Mononuclear cell (primary cell): ENCODE data around the gene ARPC1A. TPM values are rescaled to one million over a fixed set of nuclear protein-coding genes. Genes with fewer than 3 reads are reported as not detected.
A peak's percentile ranks its signal among the peaks of the same experiment; 100 is the strongest.
"Not testable (repeated sequence)": the region's sequence is repeated elsewhere in the genome, so short reads cannot be mapped to it uniquely, and the experiment has no call there.

Experiments
- H3K27me3 ChIP-seq: 2 replicates; pipeline ENCODE4 v1.6.0; 2011; ENCODE audit warnings: low read length, control low read depth; ENCODE audit not compliant: insufficient read depth
- H3K4me1 ChIP-seq: 2 replicates; pipeline ENCODE4 v1.5.1; 2011; ENCODE audit warnings: mild to moderate bottlenecking, low read length, control low read depth; ENCODE audit not compliant: insufficient read depth
- H3K4me3 ChIP-seq: 2 replicates; pipeline ENCODE4 v1.5.1; 2011; ENCODE audit warnings: mild to moderate bottlenecking, low read length, moderate library complexity
- H3K9me3 ChIP-seq: 2 replicates; pipeline ENCODE4 v1.5.1; 2011; ENCODE audit warnings: low read depth, mild to moderate bottlenecking, control low read depth, low read length
- total RNA-seq: library from RNA; depleted of rRNA; stranded (reverse); fragments of >200 nt; gene quantifications from one replicate; pipeline ENCODE4 v1.2.3, GENCODE V29; 2012

ARPC1A gene
- total RNA-seq, 1 donor = 28.8 TPM

DNA sequence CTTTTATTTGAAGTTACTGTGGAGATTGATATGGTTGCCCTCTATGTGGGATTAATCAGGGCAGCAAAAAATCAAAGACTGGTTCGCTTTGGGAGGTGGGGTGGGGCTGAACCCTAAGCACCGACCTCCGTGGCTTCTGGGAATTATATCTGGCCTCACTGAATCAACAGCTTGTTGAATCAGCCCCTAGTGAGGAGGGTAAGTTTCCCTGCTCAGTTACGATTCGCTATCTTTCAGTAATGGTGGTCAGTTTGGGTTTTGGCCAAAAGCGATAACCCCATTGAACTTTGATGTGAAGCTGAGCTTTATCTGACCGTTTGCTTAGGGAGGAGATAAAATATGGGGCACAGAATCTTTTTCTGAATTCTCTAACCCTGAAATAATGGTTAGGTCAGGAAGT lies 16.6 kb upstream of the ARPC1A start:
- Histone ChIP-seq H3K4me1 (peaks cover 3% of the 10 kb centered on the region), H3K27me3 (no peaks in the 10 kb centered on the region), H3K9me3 (no peaks in the 10 kb centered on the region), H3K4me3 (no peak overlapping the region)

DNA sequence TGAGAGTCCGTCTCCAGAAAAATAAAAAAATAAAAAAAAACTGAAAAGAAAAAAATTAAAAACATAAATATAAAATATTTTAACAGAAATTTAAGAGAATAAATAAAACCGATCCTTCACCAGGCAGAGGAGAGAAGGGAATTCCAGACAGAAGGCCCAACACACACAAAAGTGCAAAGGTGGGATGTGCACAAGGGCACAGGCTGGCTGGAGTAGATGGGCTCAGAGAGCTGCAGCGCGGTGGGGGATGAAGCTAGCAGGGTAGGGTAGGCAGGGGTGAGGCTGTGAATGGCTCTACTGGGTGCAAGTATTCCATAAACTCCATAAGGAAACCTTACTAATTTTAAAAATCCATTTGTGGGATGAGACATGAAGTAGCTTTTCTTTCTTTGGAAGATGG lies 15.7 kb upstream of the ARPC1A start:
- no peak overlapping the region for H3K4me3 ChIP-seq
- H3K9me3 ChIP-seq = no peaks in the 10 kb centered on the region
- H3K4me1 ChIP-seq = peaks cover 3% of the 10 kb centered on the region
- no peaks in the 10 kb centered on the region for H3K27me3 ChIP-seq

DNA sequence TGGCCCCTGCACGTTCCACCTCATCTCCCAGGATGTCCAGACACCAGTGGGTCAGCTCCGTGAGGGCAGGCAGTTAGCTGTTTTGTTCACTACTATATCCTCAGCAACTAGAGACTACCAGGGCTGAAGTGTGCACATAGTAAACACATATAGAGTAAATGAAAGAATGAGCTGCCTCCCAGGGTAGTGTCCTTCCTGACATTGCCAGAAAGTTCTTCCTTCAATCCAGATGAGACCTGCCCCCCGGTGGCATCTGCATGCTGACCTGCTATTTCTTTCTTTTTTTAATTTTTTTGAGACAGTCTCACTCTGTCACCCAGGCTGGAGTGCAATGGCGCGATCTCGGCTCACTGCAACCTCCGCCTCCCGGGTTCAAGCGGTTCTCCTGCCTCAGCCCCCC lies 14.0 kb upstream of the ARPC1A start:
- Histone ChIP-seq H3K4me3 (no peak overlapping the region), H3K9me3 (no peaks in the 10 kb centered on the region), H3K27me3 (no peaks in the 10 kb centered on the region), H3K4me1 (peaks cover 3% of the 10 kb centered on the region)

DNA sequence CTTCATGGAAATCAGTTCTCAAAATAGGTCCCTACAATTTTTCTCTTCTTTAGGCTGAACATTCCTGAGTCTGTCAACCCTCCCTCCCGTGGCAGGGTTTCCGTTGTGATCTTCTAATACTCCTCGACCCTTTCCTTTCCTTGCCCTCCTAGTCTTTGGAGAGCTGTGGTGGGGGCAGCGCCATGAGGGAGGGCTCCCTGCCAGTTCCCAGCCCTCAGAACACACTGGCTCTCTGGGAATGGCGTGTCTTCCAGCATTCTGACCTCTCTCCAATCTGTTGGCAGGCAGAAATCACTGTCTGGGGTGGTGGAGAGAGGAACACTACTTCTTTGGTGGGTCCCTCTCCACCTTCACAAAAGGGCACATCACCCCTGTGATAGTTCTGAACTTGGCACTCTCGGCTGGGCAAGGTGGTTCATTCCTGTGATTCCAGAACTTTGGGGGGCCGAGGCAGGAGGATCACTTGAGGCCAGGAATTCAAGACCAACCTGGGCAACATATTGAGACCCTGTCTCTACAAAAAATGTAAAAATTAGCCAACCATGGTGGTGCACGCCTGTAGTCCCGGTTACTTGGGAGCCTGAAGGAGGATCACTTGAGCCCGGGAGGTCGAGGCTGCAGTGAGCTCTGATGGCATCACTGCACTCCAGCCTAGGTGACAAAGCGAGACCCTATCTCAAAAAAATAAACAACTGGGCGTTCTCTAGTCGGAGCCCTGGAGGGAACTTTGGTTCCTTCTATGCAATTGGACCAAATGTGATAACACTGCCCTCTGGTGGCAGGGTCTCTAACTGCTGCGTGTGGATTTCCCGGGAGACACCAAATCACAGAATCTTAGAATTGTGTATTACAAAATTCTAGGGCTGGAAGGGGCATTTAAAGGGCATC lies 13.1 kb upstream of the ARPC1A start:
- H3K27me3 ChIP-seq = no peaks in the 10 kb centered on the region
- no peaks in the 10 kb centered on the region for H3K9me3 ChIP-seq
- H3K4me1 ChIP-seq = peaks cover 3% of the 10 kb centered on the region
- no peak overlapping the region for H3K4me3 ChIP-seq

DNA sequence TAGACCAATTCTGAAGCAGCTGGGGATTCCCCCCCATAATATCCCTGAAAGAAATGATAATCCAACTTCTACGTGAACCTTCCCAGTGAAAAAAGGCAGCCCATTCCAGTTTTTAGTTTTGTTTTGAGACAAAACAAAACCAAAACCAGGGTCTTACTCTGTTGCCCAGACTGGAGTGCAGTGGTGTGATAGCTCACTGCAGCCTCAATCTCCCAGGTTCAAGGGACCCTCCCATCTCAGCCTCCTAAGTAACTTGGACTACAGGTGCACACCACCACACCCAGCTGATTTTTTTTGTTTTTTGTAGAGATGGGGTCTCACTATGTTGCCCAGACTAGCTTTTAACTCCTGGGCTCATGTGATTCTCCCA lies 12.5 kb upstream of the ARPC1A start:
- no peaks in the 10 kb centered on the region for H3K9me3 ChIP-seq
- no peak overlapping the region for H3K4me3 ChIP-seq
- no peaks in the 10 kb centered on the region for H3K27me3 ChIP-seq
- H3K4me1 ChIP-seq = peaks cover 3% of the 10 kb centered on the region

DNA sequence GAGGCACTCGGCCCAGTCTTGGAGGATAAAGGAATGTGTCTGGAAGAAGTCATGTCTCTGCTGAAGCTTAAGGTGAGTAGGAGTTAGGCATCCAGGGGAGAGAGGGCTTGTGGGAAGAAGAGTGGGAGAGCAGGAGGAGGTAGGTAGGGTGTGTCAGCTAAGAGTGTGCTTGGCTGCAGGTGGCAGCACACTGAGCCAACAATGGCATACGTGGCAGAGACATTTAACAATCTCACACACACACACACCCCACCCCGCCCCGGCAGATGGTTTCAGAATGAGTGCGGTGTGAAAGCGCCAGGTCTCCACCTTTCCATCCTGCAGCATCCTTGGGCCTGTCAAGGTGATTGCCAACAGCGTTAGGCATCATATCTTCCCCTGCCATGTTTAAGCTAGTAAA lies 11.2 kb upstream of the ARPC1A start:
- H3K4me1 ChIP-seq = peaks cover 3% of the 10 kb centered on the region
- H3K4me3 ChIP-seq = no peak overlapping the region
- no peaks in the 10 kb centered on the region for H3K27me3 ChIP-seq
- no peaks in the 10 kb centered on the region for H3K9me3 ChIP-seq

DNA sequence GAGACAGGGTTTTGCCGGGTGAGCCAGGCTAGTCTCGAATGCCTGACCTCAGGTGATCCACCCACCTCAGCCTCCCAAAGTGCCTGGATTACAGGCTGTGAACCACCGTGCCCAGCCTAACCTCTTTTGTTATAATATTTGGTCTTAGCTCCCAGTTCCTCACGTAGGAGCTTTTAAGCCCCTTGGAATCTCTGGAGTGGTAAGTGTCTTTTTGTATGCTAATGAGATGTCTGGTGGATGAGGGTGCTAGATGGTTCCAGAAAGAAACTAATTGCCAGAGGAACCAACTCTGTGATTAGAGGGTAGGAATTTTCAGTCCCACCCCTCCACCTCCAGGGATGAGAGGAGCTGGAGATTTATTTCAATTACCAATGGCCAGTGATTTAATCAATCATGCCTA lies 5.3 kb upstream of the ARPC1A start:
- Histone ChIP-seq H3K4me3 (no peak overlapping the region), H3K27me3 (no peaks in the 10 kb centered on the region), H3K4me1 (peaks cover 7% of the 10 kb centered on the region), H3K9me3 (no peaks in the 10 kb centered on the region)

DNA sequence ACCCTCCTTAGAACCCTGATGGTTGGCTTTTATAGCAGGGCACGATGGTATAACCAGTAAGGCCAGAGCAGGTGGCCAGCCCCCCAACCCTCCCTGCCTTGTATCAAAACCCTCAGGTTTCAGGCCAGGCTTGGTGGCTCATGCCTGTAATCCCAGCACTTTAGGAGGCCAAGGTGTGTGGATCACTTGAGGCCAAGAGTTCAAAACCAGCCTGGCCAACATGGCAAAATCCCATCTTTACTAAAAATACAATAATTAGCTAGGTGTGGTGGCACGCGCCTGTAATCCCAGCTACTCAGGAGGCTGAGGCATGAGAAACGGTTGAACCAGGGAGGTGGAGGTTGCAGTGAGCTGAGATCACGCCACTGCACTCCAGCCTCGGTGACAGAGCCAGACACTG lies 3.0 kb upstream of the ARPC1A start:
- peaks cover 24% of the 10 kb centered on the region for H3K4me1 ChIP-seq
- not testable (repeated sequence) for H3K9me3 ChIP-seq, H3K4me3 ChIP-seq, H3K27me3 ChIP-seq

DNA sequence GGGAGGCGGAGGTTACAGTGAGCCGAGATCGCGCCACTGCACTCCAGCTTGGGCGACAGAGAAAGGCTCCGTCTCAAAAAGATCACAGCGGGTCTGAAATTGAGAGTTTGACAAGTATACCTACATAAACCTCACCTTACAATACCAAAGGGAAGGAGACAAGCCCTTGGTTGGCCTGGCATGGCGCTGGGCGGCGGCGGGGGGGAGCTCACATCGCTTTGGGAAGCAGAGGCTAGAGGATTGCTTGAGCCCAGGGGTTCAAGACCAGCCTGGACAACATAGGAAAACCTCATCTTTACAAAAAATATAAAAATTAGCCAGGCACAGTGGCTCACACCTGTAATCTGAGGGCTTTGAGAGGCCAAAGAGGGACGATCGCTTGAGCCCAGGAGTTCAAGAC lies 1.1 kb upstream of the ARPC1A start:
- H3K9me3 ChIP-seq = no peaks in the 10 kb centered on the region
- H3K4me3 ChIP-seq = no peak overlapping the region
- no peaks in the 10 kb centered on the region for H3K27me3 ChIP-seq
- peaks cover 43% of the 10 kb centered on the region for H3K4me1 ChIP-seq

DNA sequence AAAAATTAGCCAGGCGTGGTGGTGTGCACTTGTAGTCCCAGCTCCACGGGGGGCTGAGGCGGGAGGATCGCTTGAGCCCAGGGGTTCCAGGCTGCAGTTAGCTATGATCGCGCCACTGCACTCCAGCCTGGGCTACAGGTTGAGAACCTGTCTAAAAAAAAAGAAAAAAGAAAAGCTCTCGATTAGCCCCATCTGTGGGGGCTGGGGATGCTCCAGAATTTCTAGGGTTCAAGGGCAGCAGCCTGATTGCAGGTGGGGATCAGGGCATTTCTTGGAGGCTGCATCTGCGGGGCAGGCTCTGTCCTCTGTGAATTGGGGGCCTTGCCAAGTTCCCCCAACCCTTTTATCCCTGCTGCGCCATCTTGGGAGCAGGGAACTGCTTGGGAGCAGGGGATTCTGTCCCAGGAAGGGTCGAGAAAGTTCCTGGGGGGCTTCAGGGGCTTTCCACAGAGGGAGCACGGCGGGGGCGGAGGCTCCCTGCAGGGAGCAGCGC lies 651 bp upstream of the ARPC1A start:
- no peaks in the 10 kb centered on the region for H3K9me3 ChIP-seq
- no peaks in the 10 kb centered on the region for H3K27me3 ChIP-seq
- peaks cover 47% of the 10 kb centered on the region for H3K4me1 ChIP-seq
- peak overlapping the region; percentile 93 for H3K4me3 ChIP-seq

DNA sequence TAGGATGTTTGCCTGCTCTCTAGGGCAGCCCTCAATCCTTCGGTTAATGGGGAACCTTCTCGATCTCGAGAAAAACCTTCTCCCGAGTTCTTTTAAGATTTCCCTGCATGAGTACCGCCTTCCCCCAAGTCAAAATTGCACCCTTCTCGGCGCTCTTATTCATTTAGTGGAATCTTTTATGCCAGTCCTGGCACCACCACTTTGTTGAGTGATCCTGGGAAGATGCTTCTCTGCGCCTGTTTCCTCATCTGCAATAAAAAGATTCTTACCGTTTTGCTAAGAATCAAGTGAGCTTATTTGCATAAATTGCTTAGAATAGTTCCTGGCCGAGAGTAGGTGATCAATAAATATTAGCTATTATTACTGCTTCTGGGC lies 697 bp downstream of the ARPC1A start:
- no peaks in the 10 kb centered on the region for H3K9me3 ChIP-seq
- H3K27me3 ChIP-seq = no peaks in the 10 kb centered on the region
- H3K4me1 ChIP-seq = peaks cover 61% of the 10 kb centered on the region
- peak overlapping the region; percentile 93 for H3K4me3 ChIP-seq

DNA sequence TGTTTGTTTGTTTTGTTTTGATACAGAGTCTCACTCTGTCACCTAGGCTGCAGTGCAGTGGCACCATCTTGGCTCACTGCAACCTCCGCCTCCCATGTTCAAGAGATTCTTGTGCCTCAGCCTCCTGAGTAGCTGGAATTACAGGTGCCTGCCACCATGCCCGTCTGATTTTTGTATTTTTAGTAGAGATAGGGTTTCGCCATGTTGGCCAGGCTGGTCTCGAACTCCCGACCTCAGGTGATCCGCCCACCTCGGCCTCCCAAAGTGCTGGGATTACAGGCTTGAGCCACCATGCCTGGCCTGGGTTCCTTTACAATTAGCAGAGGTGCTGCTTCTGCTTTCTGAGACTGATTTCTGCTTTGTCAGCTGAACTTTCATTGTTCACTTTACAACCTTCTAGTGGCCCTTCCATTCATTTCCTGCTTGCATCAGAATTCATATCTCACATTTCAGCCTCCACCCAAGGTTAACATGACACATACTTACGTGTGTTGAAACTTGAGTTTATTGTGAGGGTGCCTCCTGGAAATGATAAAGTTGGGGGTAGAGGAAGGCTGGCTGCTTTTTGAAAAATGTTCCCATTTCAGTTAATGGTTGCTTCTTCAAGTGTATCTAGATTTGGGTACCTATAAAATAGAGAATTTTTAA lies 4.7 kb downstream of the ARPC1A start:
- not testable (repeated sequence) for H3K4me3 ChIP-seq, H3K9me3 ChIP-seq, H3K27me3 ChIP-seq
- H3K4me1 ChIP-seq = peaks cover 61% of the 10 kb centered on the region

DNA sequence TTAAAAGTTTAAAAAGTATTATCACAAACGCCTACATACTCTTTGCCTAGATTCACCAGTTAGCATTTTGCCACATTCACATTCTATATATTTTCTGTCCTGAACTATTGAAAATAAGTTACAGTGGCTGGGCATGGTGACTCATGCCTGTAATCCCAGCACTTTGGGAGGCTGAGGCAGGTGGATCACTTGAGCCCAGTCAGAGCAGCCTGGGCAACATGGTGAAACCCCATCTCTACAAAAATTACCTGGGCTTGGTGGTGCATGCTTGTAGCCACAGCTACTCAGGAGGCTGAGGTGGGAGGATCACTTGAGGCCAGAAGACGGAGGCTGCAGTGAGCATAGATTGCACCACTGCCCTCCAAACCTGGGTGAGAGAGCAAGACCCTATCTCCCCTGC lies 5.3 kb downstream of the ARPC1A start:
- H3K9me3 ChIP-seq = no peaks in the 10 kb centered on the region
- H3K4me3 ChIP-seq = no peak overlapping the region
- no peaks in the 10 kb centered on the region for H3K27me3 ChIP-seq
- H3K4me1 ChIP-seq = peaks cover 61% of the 10 kb centered on the region

DNA sequence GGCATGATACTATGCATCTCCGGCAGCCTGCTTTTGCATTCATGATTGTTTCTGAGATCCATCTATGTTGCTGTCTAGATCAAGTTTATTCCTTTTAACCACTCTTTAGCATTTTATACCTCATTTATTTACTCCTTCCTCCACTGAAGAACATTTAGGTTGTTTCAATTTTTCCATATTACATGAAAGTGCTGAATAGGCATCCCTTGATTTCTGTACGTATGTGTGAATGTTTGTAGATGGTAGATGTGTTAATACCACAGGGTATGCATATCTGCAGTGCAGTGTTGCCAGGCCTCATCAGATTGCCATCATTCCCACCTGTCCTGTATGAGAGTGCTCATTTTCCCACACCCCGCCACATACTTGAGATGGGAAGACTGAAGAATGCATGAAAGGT lies 13.9 kb downstream of the ARPC1A start:
- Histone ChIP-seq H3K4me1 (no peaks in the 10 kb centered on the region), H3K9me3 (no peaks in the 10 kb centered on the region), H3K4me3 (no peak overlapping the region), H3K27me3 (no peaks in the 10 kb centered on the region)

DNA sequence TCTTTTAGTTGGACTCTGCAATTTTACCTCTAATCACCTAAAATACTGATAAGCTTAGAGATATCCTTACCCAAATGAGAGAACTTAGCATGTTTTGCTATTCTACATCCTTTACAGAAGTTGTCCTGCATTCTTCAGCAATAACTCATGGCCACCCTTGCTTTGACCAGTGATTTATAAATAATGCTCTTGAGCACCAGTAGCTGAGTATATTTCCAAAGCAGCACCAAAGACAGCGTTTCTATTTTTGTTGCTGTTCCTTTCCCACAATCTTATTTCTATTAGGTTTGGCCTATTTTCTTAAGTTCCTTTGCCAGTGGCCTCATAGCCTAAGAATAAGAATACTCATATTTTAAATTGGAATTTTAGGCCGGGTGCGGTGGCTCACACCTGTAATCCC lies 15.0 kb downstream of the ARPC1A start:
- no peaks in the 10 kb centered on the region for H3K27me3 ChIP-seq
- no peaks in the 10 kb centered on the region for H3K4me1 ChIP-seq
- H3K9me3 ChIP-seq = no peaks in the 10 kb centered on the region
- H3K4me3 ChIP-seq = no peak overlapping the region
